Germinal center (tissue), 1 donor: ENCODE data around the gene EZR.

ENCODE experiments used
- DNase-seq: peaks from one replicate; pipeline ENCODE4 v3.0.0; 2012; ENCODE audit warnings: mixed read lengths, low spot score

EZR gene

DNA sequence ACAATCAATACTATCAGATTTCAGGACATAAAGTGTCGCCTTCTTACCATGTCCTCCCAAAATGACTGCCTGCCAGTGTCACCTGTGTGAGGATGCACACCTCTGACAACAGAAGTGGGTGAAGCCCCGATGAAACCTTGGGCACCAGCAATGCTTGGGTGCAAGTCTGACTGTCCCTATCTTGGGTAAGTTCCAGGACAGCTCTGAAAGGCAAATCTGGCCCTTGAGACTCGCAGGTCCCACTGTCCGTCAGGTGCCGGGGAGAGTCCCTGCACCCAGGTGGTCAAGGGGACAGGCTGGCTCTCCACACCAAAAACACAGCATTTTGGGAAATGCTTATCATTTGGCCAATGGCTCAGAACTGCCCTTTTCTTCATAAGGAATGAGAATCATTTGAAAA is 43.3 kb downstream of the EZR start:
- no peak for DNase-seq

- no peak for DNase-seq
Observed at GRCh38 chr6:158774717-158775449, 44.3 kb downstream of the EZR start.

DNA sequence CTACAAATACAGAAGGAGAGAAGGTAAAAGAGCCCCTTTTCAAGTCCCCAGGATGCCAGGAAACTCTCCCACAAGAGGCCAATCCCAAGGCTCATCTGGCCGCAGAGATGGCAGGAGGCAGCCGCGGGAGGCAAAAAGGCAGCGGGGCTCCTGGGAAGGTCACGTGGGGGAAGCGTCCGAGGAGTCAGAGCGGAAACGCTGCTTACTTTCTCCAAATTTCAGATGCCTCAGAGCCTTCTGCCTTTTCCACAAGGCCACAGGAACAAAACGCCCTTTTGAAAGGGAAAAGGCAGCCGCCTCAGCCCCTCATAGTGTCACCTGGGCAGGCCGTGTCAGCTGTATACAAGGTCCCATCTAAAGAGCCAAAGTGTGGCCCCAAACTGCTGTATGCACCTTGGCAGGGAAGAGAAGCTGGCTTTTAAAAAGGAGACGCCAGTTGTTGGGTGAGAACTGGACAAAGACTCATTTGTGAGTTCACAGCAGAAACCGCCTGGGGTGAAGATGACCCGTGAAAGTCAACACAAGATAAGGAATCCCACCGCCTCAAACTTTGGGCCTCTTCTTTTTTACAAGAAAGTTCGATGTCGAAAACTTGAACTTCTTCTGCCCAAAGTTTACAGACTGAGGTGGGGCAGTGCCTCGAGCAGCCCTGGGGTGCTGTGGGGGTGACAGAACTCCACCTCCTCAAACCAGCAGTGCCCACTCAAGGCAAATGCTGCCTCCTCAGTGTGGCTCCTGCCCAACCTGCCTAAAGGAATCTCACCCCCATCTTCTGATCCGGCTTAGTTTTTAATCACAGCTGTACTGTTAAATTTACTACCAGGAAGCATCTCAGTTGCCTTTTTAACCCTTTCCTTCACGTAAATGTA is 45.4 kb downstream of the EZR start:
- no peak for DNase-seq

DNA sequence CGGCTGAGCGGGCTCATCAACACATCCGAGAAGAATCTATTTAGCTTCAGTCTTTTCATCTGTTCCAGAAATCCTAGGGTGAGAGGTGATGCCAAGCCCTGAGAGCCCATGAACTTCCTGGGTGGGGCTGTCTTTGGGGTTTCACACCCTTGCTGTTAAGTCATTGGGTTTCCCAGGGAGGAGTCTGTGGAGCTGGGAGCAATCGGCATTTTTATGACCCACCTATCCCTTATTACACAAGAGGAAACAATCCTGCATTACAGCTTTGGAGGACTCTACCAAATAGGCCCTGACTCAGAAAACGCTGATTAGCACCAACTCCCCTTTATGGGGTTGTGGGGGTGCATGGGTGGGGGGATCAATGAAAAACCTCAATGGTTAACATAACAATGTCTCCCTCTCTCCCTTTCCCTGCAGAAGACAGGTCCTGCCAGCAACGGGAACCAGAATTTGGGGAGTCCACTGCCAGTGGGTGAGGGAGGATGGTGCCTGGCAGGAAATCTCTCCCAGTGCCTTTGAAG is 46.3 kb downstream of the EZR start:
- DNase-seq: no peak

DNA sequence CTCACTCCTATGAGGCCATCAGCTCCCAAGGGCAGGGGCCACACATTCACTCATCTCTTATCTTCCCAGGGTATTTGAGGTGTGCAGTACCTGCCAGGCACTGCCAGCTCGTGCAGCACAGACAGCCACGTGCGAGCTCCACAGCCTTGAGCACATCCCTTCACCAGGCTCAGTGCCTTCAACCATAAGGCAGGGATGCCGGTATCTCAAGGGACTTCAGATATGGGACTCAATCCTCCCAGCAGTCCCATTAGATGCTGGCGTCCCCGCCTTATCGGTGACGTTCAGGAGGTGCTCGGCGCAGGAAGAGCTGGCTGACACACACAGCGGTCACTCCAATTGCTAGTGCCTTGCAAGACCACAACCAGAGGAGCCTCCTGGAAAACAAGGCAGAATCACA is 47.0 kb downstream of the EZR start:
- DNase-seq: no peak

DNA sequence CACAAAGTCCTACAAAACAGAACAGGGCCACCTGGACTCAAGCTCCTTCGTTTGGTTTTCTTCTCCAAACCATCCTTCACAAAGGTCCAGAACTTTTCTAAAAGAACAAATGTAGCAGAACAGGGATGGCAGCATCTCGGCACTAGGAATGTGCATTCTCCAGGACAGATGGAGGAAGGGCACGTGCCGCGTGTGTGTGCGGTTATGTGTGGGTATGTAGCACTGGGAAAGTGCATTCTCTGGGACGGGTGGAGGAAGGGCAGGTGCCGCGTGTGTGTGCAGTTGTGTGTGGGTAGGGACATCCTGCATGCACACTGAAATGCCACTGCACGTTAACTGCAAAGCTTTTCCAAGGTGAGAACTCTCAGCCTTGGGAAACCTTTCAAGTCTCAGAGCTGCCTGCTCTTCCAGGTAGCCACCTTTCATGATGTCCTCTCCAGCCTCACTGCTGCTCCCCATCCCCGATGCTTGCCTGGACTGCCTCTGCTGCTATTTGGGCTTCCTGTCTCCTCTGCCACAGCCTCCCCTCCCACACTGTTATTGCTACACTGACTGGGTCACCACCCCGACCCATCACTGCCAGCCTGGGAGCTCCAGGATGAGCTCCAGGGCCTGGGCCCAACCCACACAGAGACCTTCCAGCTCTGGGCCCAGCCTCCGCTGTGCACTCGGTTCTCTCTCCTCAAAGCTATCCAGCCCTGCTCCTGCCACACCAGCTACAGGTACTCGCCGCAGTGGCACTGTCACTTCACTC is 47.6 kb downstream of the EZR start:
- DNase-seq: no peak

DNA sequence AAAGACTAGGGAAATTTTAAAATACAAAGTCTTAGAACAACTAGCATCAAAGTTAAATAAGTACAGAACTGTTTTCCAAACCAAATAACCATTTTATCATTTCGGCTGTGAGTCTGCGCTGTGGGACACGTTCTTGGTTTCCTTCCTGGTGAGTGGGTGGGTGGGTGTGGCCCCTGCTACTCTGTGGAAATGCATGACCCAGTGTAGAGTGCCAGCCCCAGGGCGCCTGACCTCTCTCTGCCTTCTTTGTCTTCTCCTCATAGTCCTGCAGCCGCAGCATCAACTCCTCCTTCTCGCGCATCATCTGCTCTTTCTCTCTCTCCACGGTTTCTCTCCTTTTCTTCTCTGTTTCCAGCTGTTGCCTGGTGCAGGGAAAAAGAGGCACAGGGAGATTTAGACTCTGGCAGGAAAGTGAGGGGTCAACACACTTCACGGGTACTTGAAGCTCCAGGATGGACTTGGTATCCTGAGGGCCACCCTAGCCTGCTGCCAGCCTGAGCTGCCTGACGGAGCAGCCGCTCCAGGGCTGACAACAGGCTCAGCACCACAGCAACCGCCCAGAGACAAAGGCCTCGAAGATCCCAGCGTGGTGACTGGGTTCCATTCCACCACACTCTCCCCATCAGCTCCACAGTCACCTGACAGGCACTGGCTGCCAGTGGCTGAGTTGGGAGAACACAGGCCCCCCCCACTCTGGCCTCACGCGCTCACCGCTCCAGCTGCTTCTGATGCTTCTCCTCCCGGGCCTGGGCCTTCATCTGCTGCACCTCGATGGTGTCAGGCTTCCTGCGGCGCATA is 48.4 kb downstream of the EZR start:
- no peak for DNase-seq

DNA sequence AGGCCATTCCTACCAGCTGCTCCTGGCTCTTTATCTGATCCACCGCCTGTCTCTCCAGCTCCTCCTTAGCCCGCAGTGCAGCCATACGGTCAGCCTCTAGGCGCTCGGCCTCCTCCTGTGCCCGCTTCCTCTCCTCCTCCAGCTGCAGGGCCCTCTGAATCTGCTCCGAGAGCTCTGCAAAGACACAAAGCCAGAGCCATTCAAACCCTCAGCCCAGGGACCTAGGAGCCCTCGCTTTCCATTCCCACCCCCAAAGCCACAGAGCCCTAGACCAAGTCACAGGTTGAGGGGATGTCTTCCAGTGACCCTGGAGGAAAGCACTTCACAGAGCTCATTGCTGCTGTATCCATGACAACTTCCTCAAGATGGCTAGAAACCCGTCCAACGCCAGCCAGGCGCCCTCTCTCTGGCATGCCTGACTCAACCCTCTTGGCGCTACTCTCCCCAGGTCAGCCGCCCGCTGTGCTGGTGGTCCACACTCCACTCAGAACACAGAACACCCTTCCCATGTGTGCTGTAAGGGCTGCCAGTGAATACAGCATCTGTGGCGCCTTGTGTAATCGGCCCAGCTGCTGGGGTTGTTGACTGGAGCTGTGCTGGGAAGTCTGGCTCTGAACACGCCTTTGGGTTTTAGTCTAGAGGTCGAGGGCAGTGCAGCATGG is 49.3 kb downstream of the EZR start:
- DNase-seq: no peak

- DNase-seq: no peak
Observed at GRCh38 chr6:158769234-158769770, 49.9 kb downstream of the EZR start.

DNA sequence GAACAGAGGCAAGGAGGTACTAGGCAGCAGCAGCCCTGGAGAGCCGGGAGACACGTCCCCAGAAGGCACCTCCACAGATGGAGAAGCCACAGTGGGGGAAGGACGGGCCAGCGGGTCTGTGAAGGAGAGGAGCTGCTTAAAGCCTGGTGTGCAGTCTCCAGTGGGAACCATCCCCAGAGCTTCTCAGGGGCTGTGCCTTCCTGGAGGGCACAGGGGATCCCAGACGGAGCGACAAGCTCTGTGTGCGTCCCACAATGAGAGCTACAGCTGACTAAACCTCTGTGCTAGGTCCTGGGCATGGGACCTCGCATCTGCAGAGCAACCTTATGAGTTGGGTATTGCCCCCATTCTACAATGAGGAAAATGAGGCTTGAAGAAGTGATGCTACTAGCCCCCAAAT is 50.7 kb downstream of the EZR start:
- DNase-seq: no peak

DNA sequence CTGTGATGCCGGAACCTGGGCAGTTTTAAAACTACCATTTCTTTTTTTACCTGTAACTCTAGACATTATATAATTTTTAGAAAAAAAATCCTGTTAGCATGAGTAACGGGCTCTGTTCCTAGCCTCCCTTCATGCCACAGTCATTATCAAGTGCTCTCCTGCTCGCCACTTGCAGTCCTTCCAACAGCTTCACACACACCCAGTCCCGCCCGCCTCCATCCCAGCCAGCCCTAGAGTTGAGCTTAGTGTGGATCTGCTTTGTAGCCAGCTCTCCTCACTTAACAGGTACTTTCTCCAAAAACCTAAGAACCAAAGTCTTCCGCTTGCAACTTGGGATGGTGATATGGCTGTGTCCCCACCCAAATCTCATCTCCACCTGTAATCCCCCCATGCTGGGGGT is 51.5 kb downstream of the EZR start:
- DNase-seq: no peak

GRCh38 chr6:158766621-158767455 is 52.3 kb downstream of the EZR start:
- no peak for DNase-seq

- no peak for DNase-seq
Observed at GRCh38 chr6:158765499-158766068, 53.6 kb downstream of the EZR start.

DNA sequence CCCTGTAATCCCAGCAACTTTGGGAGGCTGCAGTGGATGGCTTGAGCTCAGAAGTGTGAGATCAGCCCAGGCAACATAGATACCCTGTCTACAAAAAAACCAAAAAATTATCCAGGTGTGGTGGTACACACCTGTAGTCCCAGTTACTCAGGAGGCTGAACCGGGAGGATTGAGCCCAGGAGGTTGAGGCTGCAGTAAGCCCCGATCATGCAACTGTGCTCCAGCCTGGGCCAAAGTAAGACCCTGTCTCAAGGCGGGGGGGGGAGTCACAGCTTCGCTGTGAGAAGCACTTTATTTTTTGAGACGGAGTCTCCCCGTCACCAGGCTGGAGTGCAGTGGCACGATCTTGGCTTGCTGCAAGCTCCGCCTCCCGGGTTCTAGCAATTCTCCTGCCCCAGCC is 54.2 kb downstream of the EZR start:
- no peak for DNase-seq

- DNase-seq: no peak
Observed at GRCh38 chr6:158764183-158764849, 54.9 kb downstream of the EZR start.

DNA sequence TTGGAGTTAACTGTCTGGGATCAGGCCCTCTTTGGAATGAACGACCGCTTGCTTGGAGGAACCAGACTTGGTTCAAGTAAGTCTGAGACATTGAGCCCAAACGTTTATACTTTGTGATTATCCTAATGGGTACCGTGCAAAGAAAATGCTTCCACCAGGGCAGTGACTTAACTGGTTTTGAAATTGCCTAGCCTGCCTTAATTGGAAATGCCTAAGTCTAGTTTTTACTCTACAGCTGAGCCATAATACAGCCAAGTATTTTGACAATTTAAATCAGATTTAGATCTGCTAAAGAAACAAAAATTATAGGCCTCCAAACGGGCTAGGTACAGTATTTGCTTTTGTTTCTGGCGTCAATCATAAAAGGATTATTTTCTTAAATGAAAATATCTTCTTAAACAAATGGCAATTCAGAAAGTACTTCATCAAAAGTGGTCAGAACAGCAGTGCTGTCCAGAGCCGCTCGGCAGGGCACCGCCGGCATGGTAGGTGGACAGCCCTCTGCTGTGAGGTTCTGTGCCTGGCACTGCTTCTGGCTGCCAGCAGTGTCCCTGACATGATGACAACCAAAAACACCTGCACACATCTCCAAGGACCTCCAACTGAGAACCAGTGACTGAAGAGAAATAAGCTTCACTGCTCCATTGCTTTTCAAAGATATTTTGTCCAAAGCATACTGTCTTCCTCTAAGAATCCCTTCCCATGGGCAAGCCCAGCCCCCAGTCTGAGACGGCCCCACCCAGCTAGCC is 55.6 kb downstream of the EZR start:
- DNase-seq: no peak

- DNase-seq: no peak
Observed at GRCh38 chr6:158762787-158763433, 56.3 kb downstream of the EZR start.

DNA sequence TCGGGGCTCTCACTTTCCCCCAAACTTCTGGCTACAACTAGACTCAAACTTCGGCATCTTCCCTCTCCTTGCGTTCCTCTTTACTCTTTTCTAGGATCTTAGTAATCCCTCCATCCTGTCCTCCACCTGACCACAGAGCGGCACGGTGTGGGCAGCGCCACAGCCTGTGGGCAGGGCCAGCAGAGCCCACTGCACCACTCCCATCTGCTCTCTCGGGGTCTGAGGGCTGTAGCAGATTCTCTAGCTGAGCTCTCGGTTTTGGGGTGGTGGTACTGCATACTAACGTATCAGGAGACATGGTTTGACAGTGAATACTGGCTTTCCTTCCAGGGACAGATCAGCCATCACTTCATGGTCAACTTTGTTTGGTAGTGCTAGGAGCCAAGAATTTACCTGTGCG is 57.4 kb downstream of the EZR start:
- no peak for DNase-seq
